Loucy (cell line): ENCODE data around the gene AGXT2.

Experiments
- H2AFZ ChIP-seq: fragments of 200-600 bp; sonication (generic); 2 replicates; pipeline ENCODE4 v1.6.0; 2016; ENCODE audit warnings: antibody characterized with exemption, mild to moderate bottlenecking, low read length, moderate library complexity
- H3F3A ChIP-seq: fragments of 200-600 bp; 2 replicates; pipeline ENCODE4 v1.6.0; 2016; ENCODE audit warnings: antibody characterized with exemption, low read depth, mild to moderate bottlenecking
- H3K27me3 ChIP-seq: fragments of 200-600 bp; sonication (generic); 2 replicates; pipeline ENCODE4 v1.6.1; 2014; ENCODE audit warnings: low read length, mild to moderate bottlenecking; ENCODE audit not compliant: insufficient read depth, poor library complexity, severe bottlenecking
- H3K36me3 ChIP-seq: fragments of 200-600 bp; sonication (generic); 2 replicates; pipeline ENCODE4 v1.6.1; 2016; ENCODE audit warnings: low read length; ENCODE audit not compliant: insufficient read depth
- H3K4me1 ChIP-seq: fragments of 200-600 bp; sonication (generic); 2 replicates; pipeline ENCODE4 v1.5.1; 2014; ENCODE audit warnings: low read length, mild to moderate bottlenecking; ENCODE audit not compliant: insufficient read depth, poor library complexity, severe bottlenecking
- H3K4me2 ChIP-seq: fragments of 200-600 bp; sonication (generic); 2 replicates; pipeline ENCODE4 v1.6.0; 2014; ENCODE audit warnings: antibody characterized with exemption, low read length, low read depth, mild to moderate bottlenecking; ENCODE audit not compliant: poor library complexity, severe bottlenecking
- H3K4me3 ChIP-seq: fragments of 200-600 bp; sonication (generic); 2 replicates; pipeline ENCODE4 v1.5.1; 2014; ENCODE audit warnings: low read length, mild to moderate bottlenecking, mixed read lengths; ENCODE audit not compliant: poor library complexity, severe bottlenecking
- H3K79me2 ChIP-seq: fragments of 200-600 bp; sonication (generic); 2 replicates; pipeline ENCODE4 v1.6.1; 2014; ENCODE audit warnings: low read length; ENCODE audit not compliant: insufficient read depth
- H3K9ac ChIP-seq: fragments of 200-600 bp; sonication (generic); 2 replicates; pipeline ENCODE4 v1.6.0; 2014; ENCODE audit warnings: mild to moderate bottlenecking, low read depth, low read length, moderate library complexity; ENCODE audit not compliant: poor library complexity, severe bottlenecking
- H3K9me2 ChIP-seq: fragments of 200-600 bp; sonication (generic); replicated peaks from 2 replicates; pipeline ENCODE4 v1.6.1; 2016; ENCODE audit warnings: low read depth, low read length, mixed read lengths
- H3K9me3 ChIP-seq: fragments of 200-600 bp; sonication (generic); 2 replicates; pipeline ENCODE4 v1.6.1; 2014; ENCODE audit warnings: mild to moderate bottlenecking, antibody characterized with exemption, low read length, low read depth; ENCODE audit not compliant: insufficient read depth
- H4K20me1 ChIP-seq: fragments of 200-600 bp; sonication (generic); 2 replicates; pipeline ENCODE4 v1.6.0; 2014; ENCODE audit warnings: antibody characterized with exemption, low read length, mild to moderate bottlenecking; ENCODE audit not compliant: insufficient read depth, poor library complexity, severe bottlenecking
- CTCF ChIP-seq: fragments of 200-600 bp; sonication (generic); conservative IDR thresholded peaks from 2 replicates; pipeline ENCODE4 v1.5.1; 2014; ENCODE audit warnings: mild to moderate bottlenecking, antibody characterized with exemption, low read length
- EZH2phosphoT487 ChIP-seq: fragments of 200-600 bp; IDR thresholded peaks from 2 replicates; pipeline ENCODE4 v1.6.1; 2018; ENCODE audit warnings: antibody characterized with exemption, mild to moderate bottlenecking, moderate library complexity, borderline replicate concordance

Gene AGXT2

GRCh38 chr5:35066260-35066795, 18.6 kb upstream of the AGXT2 start:
- Histone ChIP-seq H3K79me2 (no peaks in the 10 kb centered on the region), H4K20me1 (no peaks in the 10 kb centered on the region), H2AFZ (no peak overlapping the region), H3K4me3 (no peak overlapping the region), H3K4me2 (no peak overlapping the region), H3K9ac (no peak overlapping the region), H3K9me2 (no peaks in the 10 kb centered on the region), H3K36me3 (no peaks in the 10 kb centered on the region), H3F3A (no peaks in the 10 kb centered on the region), H3K9me3 (no peaks in the 10 kb centered on the region), H3K4me1 (no peaks in the 10 kb centered on the region), H3K27me3 (no peaks in the 10 kb centered on the region)
- TF ChIP-seq EZH2phosphoT487: no peak
- TF ChIP-seq CTCF: no peak

GRCh38 chr5:35063414-35063813, 15.7 kb upstream of the AGXT2 start:
- no peak for TF ChIP-seq EZH2phosphoT487
- no peak for TF ChIP-seq CTCF
- no peaks in the 10 kb centered on the region for H3K27me3 ChIP-seq

GRCh38 chr5:35061211-35061770, 13.5 kb upstream of the AGXT2 start:
- no peaks in the 10 kb centered on the region for H4K20me1 ChIP-seq
- H3K9me3 ChIP-seq: no peaks in the 10 kb centered on the region
- H3K27me3 ChIP-seq: no peaks in the 10 kb centered on the region
- no peak overlapping the region for H2AFZ ChIP-seq
- H3F3A ChIP-seq: no peaks in the 10 kb centered on the region
- H3K9me2 ChIP-seq: no peaks in the 10 kb centered on the region
- no peaks in the 10 kb centered on the region for H3K36me3 ChIP-seq
- no peak overlapping the region for H3K9ac ChIP-seq
- no peaks in the 10 kb centered on the region for H3K4me1 ChIP-seq
- TF ChIP-seq EZH2phosphoT487: no peak
- no peak for TF ChIP-seq CTCF
- no peak overlapping the region for H3K4me3 ChIP-seq
- H3K4me2 ChIP-seq: no peak overlapping the region
- no peaks in the 10 kb centered on the region for H3K79me2 ChIP-seq

More at GRCh38 chr5:35063414-35063813, 15.7 kb upstream of the AGXT2 start:
- Histone ChIP-seq H3K9me3 (no peaks in the 10 kb centered on the region), H3K9me2 (no peaks in the 10 kb centered on the region), H3K36me3 (no peaks in the 10 kb centered on the region), H3K4me2 (no peak overlapping the region), H3K4me3 (no peak overlapping the region), H2AFZ (no peak overlapping the region), H3K79me2 (no peaks in the 10 kb centered on the region), H3K4me1 (no peaks in the 10 kb centered on the region), H3K9ac (no peak overlapping the region), H4K20me1 (no peaks in the 10 kb centered on the region), H3F3A (no peaks in the 10 kb centered on the region)
